ENCODE measurements around the gene RIT1.

The RIT1 gene

DNA sequence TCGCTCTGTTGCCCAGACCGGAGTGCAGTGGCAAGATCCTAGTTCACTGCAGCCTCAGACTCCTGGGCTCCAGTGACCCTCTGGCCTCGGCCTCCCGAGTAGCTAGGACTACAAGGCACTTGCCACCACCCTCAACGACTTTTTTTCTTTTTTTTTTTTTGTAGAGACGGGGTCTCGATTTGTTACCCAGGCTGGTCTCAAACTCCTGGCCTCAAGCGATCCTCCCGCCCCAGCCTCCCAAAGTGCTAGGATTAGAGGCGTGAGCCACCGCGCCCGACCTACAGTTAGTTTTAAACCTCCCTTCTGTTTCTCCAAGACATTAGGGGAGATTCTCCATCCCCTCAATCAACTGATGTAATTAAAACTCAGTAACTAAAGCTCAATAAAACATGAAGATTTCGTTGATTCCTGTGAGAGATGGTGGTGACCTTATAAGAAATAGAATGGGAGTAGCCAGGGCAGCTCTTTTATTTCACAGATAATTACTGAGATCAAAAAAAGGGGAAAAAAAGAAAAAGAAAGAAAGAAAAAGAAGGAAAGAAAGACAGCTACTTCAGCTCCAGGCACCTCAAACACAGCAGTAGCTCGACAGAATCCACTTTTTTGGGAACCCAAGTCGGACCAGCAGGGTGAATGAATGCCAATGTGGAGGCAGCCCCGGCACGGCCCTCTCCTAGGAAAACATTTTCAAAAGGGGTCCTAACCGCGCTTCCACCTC, 54.7 kb downstream of the RIT1 start:
- peak in 1 of 2 donors; percentile 5 for DNase-seq

DNA sequence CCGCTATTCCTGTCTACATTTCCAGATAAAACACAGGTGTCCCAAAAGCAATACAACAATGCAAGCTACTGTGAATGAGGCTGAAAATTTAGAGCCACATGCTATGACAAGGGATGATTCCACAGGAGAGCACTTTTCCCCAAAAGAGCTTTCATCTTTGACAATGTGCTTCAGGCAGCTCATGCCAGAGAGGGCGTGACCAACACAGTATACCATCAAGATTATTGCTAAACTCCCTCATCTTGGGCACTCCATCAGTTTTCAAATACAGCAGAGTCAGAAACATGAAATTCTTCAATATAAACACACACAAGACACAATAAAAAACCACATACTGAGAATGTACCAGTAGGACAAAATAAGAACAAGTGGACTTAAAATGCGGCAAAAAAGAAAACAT, 60.8 kb downstream of the RIT1 start:
- no peak for DNase-seq

DNA sequence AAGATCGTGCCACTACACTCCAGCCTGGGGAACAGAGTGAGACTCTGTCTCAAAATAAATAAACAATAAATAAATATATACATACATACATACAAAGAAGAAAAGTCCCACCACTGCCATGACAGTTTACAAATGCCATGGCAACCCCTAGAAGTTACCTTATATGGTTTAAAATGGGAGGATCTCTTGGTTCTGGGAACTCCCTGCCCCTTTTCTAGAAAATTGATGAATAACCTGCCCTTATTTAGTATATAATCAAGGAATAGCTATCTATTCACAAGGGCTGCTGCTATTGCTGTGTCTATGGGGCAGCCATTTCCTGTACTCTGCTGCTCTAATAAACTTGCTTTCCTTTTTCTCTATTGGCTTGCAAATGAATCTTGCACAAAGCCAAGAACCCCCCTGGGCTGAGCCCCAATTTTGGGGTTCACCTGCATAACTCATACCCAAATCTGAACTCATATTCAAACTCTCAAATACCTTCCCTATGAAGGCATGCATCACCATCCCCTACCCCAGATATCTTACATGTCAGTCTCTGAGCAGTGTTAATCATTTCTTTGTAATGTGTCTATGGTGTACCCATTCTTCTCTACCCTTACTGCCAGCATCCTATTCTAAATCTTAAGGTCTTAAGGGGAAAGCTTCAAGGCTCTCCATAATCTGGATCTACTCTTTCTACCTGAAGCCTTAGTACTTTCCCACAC, 63.2 kb downstream of the RIT1 start:
- no peak for DNase-seq
